ENCODE results near the gene HCRTR1. TPM values are rescaled to one million over a fixed set of nuclear protein-coding genes. Genes with fewer than 3 reads are reported as not detected.

Gene HCRTR1
- total and polyA plus RNA-seq, 8 donors, result 0.14 to 0.52 (median 0.19) TPM; not detected in 5

GRCh38 chr1:31573261-31573660 lies 44.2 kb upstream of the HCRTR1 start:
- Histone ChIP-seq H3K36me3 (no peaks in the 10 kb centered on the region), H3K4me3 (no peak overlapping the region), H3K9me3 (no peaks in the 10 kb centered on the region), H3K4me1 (peaks cover 10 to 34% (median 14%) of the 10 kb centered on the region in 3 donors), H3K27me3 (no peaks in the 10 kb centered on the region), H3K27ac (peak overlapping the region; percentile 46 to 89 (median 73))
- TF ChIP-seq, protein P1, sequence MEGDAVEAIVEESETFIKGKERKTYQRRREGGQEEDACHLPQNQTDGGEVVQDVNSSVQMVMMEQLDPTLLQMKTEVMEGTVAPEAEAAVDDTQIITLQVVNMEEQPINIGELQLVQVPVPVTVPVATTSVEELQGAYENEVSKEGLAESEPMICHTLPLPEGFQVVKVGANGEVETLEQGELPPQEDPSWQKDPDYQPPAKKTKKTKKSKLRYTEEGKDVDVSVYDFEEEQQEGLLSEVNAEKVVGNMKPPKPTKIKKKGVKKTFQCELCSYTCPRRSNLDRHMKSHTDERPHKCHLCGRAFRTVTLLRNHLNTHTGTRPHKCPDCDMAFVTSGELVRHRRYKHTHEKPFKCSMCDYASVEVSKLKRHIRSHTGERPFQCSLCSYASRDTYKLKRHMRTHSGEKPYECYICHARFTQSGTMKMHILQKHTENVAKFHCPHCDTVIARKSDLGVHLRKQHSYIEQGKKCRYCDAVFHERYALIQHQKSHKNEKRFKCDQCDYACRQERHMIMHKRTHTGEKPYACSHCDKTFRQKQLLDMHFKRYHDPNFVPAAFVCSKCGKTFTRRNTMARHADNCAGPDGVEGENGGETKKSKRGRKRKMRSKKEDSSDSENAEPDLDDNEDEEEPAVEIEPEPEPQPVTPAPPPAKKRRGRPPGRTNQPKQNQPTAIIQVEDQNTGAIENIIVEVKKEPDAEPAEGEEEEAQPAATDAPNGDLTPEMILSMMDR (IDR thresholded peaks at IDR 0.05), result no peak
- intact Hi-C loops (cut with DNase I), result no loop called here
- FAIRE-seq (no peak), DNase-seq (no peak), ATAC-seq (no peak)
- 78 to 87% methylated on average over 8 of the region's 8 CpGs for WGBS, 2 donors

DNA sequence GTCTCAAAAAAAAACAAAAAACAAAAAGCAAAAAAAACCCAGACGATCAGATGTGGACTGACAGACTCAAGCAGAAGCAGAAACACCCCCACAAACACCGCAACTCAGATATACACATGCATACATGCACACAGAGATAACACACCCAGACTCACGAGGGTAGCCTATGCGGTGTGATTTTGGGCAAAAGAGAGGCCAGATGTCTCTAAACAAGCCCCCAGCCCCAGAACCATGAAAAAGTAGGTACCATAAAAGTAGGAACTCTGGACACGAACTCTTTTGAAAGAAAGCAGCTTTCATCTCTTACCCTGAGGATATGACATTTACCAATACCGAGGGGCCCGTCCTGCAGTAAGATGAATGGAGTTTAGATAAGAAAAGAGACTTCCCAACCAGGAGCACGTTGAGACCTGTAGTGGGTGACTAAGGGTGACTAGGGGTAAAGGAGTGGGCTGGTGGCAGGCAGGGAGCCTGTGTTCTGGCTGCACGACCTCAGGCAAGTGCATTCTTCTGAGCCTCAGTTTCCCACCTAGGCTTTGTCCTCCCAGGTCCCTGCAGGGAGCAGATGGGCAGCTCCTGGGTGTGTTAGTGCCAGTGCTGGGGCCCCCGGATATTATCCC lies 42.6 kb upstream of the HCRTR1 start:
- WGBS, 2 donors, result 54 to 61% methylated on average over 9 to 10 of the region's 10 CpGs
- Histone ChIP-seq H3K27me3 (no peaks in the 10 kb centered on the region), H3K27ac (peak overlapping the region; percentile 69 to 90 (median 89)), H3K4me3 (no peak overlapping the region), H3K4me1 (peaks cover 0 to 23% (median 3%) of the 10 kb centered on the region in 3 donors), H3K9me3 (no peaks in the 10 kb centered on the region), H3K36me3 (no peaks in the 10 kb centered on the region)
- intact Hi-C loops (cut with DNase I), result no loop called here
- TF ChIP-seq, protein P1 (IDR thresholded peaks at IDR 0.05), result no peak
- DNase-seq, result no peak
- no peak for FAIRE-seq
- no peak for ATAC-seq

- H3K27ac ChIP-seq, result peak overlapping the region; percentile 69 to 90 (median 89)
- ATAC-seq (peak; percentile 68 to 77 (median 72)), DNase-seq (peak in 5 of 6 donors; percentile 57 to 86 (median 78)), FAIRE-seq (no peak)
- H3K9me3 ChIP-seq, result no peaks in the 10 kb centered on the region
- 59 to 61% methylated on average over 11 of the region's 11 CpGs for WGBS, 2 donors
- intact Hi-C loops (cut with DNase I), result no loop called here
- peaks cover 0 to 23% (median 3%) of the 10 kb centered on the region in 3 donors for H3K4me1 ChIP-seq
- no peaks in the 10 kb centered on the region for H3K36me3 ChIP-seq
- H3K4me3 ChIP-seq, result peak overlapping the region in 1 of 4 donors; percentile 46
- TF ChIP-seq, protein P1 (IDR thresholded peaks at IDR 0.05), result no peak
- H3K27me3 ChIP-seq, result no peaks in the 10 kb centered on the region
Measured at GRCh38 chr1:31575369-31576140, 41.9 kb upstream of the HCRTR1 start.

DNA sequence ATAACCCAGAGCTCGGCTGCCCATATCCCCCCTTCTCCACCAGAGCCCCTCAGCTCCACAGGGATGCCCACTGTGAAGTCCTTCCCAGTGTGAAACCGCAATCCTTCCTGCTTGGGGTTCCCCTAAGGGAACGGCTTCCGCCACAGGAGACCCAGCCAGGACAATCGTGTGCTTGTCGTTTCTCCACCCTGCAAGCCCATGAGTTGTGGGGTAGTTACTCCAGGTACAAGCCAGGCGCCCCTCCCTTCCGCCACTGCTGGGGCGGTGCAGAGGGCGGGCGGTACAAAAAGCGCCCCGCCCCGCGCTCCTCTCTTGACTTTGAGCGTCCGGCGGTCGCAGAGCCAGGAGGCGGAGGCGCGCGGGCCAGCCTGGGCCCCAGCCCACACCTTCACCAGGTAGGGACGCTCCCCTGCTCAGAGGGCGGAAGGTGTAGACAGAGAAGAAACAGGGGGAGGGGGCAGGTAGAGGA lies 41.3 kb upstream of the HCRTR1 start, which contains the start of gene TINAGL1:
TINAGL1 (plus strand) TSS at position 315 of the 469 bp plus-strand sequence. CDS start 634 bp downstream, outside the sequence.
- Histone ChIP-seq H3K27ac (peak within 1 kb of the TSS; percentile 69 to 90 (median 89)), H3K4me1 (peaks cover 0 to 23% (median 3%) of the 10 kb centered on the region in 3 donors), H3K4me3 (peak within 1 kb of the TSS; percentile 18 to 46 (median 32)), H3K36me3 (no peaks in the 10 kb centered on the region), H3K27me3 (no peaks in the 10 kb centered on the region), H3K9me3 (no peaks in the 10 kb centered on the region)
- peak in 5 of 6 donors; percentile 52 to 81 (median 69) for DNase-seq
- no peak for FAIRE-seq
- ATAC-seq, result peak; percentile 64 to 80 (median 68)
- TF ChIP-seq, protein P1 (IDR thresholded peaks at IDR 0.05), result no peak
- 12 to 26% methylated on average over 25 of the region's 25 CpGs for WGBS, 2 donors
- intact Hi-C loops (cut with DNase I), result no loop called here

Data from pancreas (tissue), 10 donors.